Lung microvascular endothelial cell (primary cell): Measurements from ENCODE around the gene KIAA1328. TPM values are rescaled to one million over a fixed set of nuclear protein-coding genes. Genes with fewer than 3 reads are reported as not detected.
"Not testable (repeated sequence)": the region's sequence is repeated elsewhere in the genome, so short reads cannot be mapped to it uniquely, and the experiment has no call there.

Experiments used
- DNase-seq, 2 donors: peaks; one replicate each; pipeline versions ENCODE4 v3.0.0 to v3.0.0-alpha.2; 2010; ENCODE audit warnings: low read depth in 2 of 2
- total RNA-seq: library from RNA; depleted of rRNA; stranded (reverse); fragments of >200 nt; gene quantifications from 2 replicates; pipeline ENCODE4 v1.2.1, GENCODE V29; 2014

KIAA1328 gene
- 3.5 and 4.2 TPM in 2 replicates for total RNA-seq

- peak; percentile 89 to 94 for DNase-seq
Measured at GRCh38 chr18:36828630-36829361, at the start of gene KIAA1328, which contains the start of gene TPGS2. Gene KIAA1328 (plus strand): TSS chr18:36829127. CDS start chr18:36829139, 12 bp downstream. Gene TPGS2 (minus strand): TSS chr18:36829002. CDS start chr18:36828767, 235 bp downstream.

DNA sequence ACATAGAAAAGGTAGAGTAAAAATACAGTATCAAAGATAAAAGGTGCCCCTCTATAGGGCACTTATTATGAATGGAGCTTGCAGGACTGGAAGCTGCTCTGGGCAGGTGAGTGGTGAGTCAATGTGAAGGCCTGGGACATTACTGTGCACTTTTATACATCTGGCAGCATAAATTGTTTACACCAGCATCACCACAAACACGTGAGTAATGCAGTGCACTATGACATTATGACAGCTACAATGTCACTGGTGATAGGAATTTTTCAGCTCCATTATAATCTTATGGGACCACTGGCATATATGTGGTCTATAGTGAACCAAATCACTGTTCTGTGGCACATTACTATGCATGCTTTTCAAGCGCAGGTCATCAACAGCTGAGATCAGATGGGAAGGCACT is 48.2 kb upstream of the KIAA1328 start:
- no peak for DNase-seq

- DNase-seq = no peak
Measured at GRCh38 chr18:36782710-36783109, 46.2 kb upstream of the KIAA1328 start.

DNA sequence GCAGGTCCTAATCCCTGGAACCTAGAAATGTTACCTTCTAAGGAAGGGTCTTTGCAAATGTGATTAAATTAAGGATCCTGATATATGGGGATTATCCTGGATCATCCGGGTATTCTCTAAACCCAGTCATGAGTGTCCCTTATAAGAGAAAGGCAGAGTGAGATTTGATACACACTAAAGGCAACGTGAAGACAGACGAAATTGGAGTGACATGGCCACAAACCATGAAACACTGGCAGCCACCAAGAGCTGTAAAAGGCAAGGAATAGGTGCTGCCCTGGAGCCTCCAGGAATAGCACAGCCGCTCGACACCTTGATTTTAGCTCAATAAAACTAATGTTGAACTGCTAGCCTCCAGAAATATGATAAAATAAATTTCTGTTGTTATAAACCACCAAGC is 45.1 kb upstream of the KIAA1328 start:
- DNase-seq = no peak

- DNase-seq = peak; percentile 20 to 71
Measured at GRCh38 chr18:36786686-36787085, 42.2 kb upstream of the KIAA1328 start.

GRCh38 chr18:36792634-36793283 is 36.2 kb upstream of the KIAA1328 start:
- no peak for DNase-seq

DNA sequence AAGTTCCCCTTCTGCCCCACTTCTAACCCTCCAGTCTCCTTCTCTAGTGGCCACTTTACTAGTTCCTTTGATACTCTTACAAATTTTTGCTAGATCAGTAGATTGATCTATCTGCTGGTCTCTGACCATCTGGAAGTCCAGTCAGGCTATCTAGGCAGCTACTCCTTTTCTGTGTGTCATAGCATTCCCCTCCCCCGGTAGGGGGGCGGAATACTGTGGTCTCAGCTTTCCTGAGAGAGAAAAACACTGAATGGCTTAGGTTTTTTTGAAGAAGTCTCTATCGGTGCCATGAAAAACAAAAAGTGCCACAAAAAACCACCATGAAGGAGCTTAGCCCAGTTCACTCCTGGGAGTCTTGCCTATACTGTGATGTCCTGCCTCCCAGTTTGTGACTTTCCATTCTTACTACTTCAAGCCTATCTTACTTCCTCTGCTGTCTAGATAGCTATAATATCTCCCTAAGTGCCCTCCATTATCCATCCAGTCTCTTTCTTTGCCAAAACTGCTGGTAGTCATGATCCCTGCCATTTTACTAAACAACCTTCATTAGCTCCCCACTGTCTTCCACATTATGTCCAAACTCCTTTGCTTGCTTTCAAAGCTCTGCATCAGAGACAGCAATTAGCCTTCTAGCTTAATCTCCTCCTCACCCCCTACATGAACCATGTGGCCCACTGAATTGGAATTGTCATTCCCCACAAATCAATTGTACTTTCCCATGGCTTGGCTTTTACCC is 30.0 kb upstream of the KIAA1328 start:
- no peak for DNase-seq

- DNase-seq = no peak
Measured at GRCh38 chr18:36805105-36805504, 23.8 kb upstream of the KIAA1328 start.

DNA sequence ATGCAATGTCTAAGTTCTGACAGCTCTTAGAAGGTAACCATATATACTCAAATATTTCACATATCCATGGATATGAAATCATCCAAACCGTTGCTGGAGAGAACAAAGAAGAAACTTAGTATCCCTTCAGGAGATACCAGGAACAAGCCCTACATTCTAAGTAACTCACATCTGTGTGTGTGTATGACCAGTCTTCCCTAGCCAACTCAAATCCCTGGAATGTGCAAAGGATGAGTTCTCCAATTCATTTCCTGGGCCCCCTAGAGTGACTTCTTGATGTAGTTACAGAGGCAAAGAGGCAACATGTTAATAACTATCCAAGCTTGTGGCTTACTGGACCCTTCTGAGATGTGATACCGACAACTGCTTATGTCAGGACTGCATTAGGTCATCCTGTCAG is 20.2 kb upstream of the KIAA1328 start:
- DNase-seq = no peak

- DNase-seq = peak; percentile 62 to 73
Measured at GRCh38 chr18:36809590-36810381, 19.1 kb upstream of the KIAA1328 start.

GRCh38 chr18:36811430-36811829 is 17.5 kb upstream of the KIAA1328 start:
- no peak for DNase-seq

DNA sequence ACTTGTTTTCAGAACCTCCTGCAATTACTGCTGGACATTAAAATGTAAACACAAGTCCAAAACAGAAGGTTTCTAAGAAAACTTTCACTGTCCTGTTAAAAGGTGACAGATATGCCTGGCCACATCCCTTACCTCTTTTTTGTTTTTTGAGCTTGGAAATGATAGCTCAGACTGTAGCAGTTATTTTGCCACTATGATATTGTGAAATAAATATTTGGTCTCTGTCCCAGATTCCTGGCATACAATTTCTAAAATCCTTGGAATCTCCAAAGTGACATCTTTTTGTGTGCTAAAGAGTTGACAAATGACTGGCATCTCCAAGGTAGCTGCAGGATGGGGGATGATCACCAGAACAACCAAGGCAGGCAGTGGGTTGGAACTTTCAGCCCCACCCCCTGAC is 17.0 kb upstream of the KIAA1328 start:
- no peak for DNase-seq

DNA sequence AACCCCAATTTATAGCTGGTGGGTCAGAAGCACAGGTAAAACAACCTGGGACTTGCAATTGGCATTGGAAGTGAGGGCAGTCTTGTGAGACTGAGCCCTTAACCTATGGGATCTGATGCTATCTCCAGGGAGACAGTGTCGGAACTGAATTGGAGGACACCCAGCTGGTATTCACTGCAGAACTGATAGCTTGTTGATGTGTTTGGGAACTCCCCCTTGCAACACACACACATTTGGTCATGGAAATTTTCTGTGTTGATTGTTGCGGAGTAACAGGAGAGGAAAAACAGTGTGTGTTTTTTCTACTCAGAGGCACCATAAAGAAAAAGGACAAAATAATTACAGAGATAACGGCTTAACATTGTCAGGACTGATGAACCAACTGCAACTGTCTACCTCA is 16.2 kb upstream of the KIAA1328 start:
- peak in 1 of 2 donors; percentile 61 for DNase-seq

- no peak for DNase-seq
Measured at GRCh38 chr18:36813101-36813775, 15.7 kb upstream of the KIAA1328 start.

- no peak for DNase-seq
Measured at GRCh38 chr18:36813824-36814223, 15.1 kb upstream of the KIAA1328 start.

GRCh38 chr18:36814994-36815393 is 13.9 kb upstream of the KIAA1328 start:
- no peak for DNase-seq

DNA sequence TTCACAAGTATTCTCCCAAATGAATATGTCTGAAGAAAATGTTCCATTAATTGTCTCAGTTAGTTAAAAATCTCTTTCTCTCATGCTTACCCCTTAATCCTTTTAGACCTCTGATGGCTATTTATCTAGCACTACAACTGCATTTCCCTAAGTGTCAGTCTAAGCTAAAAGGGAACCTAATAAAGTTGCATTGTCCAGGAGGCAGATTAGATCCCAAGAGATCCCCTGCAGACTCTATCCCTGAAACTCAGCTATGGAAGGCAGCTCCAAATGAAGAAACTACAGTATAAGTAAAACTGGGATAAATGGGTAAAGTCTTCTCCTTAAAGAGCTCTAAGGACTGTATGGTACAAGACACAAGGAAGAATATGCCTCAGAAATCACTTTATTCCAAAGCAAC is 12.8 kb upstream of the KIAA1328 start:
- not testable (repeated sequence) for DNase-seq

DNA sequence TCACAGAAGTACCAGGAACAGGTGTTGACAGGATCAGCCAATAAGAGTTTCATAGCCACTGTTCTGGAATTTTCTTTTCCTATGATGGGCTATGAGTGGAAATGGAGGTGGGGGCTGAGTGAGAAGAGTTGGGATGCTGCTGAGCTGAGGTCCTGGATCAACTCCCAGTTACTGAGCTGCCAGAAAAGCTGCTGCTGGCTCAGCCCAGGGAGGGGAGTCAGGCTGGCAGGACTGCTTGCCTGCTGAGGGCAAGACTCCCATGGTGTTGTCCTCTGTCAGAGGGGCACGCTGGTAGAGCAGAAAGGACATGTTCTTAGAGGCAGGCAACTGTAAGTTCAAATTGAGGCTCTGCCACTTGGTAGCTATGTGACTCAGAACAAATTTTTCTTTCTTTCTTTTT is 11.9 kb upstream of the KIAA1328 start:
- no peak for DNase-seq

GRCh38 chr18:36818652-36819051 is 10.3 kb upstream of the KIAA1328 start:
- no peak for DNase-seq

DNA sequence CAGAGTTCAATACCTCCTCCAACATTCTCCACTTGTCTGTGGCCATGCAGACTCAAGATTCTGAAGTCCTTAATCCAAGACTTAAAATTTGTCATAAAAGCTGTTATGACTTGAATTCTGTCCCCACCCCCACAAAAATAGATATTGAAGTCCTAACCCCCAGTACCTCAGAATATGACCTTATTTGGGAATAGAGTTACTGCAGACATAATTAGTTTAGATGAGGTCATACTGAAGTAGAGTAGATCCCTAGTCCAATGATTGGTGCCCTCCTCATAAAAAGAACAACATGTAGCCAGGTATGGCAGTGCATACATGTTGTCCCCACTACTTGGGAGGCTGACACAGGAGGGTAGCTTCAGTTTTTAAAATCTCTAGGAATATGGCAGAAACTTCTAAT is 9.3 kb upstream of the KIAA1328 start:
- DNase-seq = no peak

DNA sequence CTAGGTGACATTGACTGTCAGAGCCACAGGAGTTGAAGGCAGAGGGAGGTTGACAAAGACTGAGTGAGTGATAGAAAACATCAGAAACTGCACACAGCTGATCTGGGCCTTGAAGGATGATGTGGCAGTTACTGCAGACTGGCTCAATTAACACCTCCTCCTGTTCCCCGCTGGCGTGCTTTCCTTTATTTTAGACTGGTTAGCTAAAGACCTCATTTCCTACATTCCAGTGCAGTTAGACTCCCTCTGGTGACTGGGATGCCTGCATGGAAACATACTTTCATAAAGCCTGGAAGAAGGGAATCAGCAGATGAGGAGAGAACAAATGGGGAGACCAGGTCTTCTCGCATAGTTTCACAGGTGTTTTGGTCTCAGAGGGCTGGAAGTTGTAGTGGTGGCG is 7.2 kb upstream of the KIAA1328 start:
- no peak for DNase-seq
